Psoas muscle (tissue), 8 donors: Measurements from ENCODE around the gene TNFRSF25. TPM values are rescaled to one million over a fixed set of nuclear protein-coding genes. Genes with fewer than 3 reads are reported as not detected.

Experiments used
- ATAC-seq, 4 donors: fragments of 200-7000 bp; cut with Tn5 transposase; one replicate each; pipeline ENCODE4 v1.9.1; 2020; ENCODE audit warnings: moderate library complexity in 3 of 4, mild to moderate bottlenecking in 2 of 4
- DNase-seq, 2 donors: peaks; one replicate each; pipeline ENCODE4 v3.0.0-alpha.2; 2020
- H3K27ac ChIP-seq: fragments of 200-600 bp; one replicate; pipeline ENCODE4 v1.8.0; 2022
- H3K27me3 ChIP-seq, 3 donors: fragments of 200-600 bp in 1 of 3; one replicate each; pipeline versions ENCODE4 v1.6.1 to v1.8.0; 2013 to 2022; ENCODE audit warnings: low read length in 2 of 3, mild to moderate bottlenecking in 2 of 3, moderate library complexity in 1 of 3; ENCODE audit not compliant: insufficient read depth in 3 of 3
- H3K36me3 ChIP-seq, 2 donors: fragments of 200-600 bp in 1 of 2; one replicate each; pipeline versions ENCODE4 v1.6.1 to v1.8.0; 2013 to 2022; ENCODE audit warnings: low read depth in 1 of 2, mild to moderate bottlenecking in 1 of 2, moderate library complexity in 1 of 2; ENCODE audit not compliant: insufficient read depth in 1 of 2
- H3K4me1 ChIP-seq: fragments of 200-600 bp; one replicate; pipeline ENCODE4 v1.8.0; 2022
- H3K4me3 ChIP-seq: fragments of 200-600 bp; one replicate; pipeline ENCODE4 v1.8.0; 2022; ENCODE audit warnings: mild to moderate bottlenecking
- H3K9me3 ChIP-seq: fragments of 200-600 bp; one replicate; pipeline ENCODE4 v1.8.0; 2022
- CTCF ChIP-seq: fragments of 200-600 bp; IDR thresholded peaks from one replicate; pipeline ENCODE4 v1.8.0; 2022; ENCODE audit warnings: antibody characterized with exemption
- WGBS, 3 donors: extraction: QIAGEN DNeasy Blood & Tissue Kit; methylation state at CpG; one replicate each; pipeline versions ENCODE4 v1.1.6 to v1.1.7; 2013; 5-methylcytosine and 5-hydroxymethylcytosine counted together
- intact Hi-C, 2 donors: fragments of 100-400 bp; cut with DNase I; formaldehyde crosslinking; loops; one replicate each; pipeline versions ENCODE4 v1.11.0 to v1.14.2; 2022
- polyA plus RNA-seq, 3 donors: library from polyadenylated mRNA; stranded (reverse); fragments of 200-250 nt; gene quantifications; one replicate each; pipeline ENCODE4 v1.2.3, GENCODE V29; 2013
- total RNA-seq, 4 donors: library from RNA; stranded (reverse); fragmentation: NEBNext Ultra II Directional in 2 of 4; extraction: Animal tissue kit (Norgen Biotek cat#: 25700) in 2 of 4; gene quantifications; one replicate each; pipeline versions ENCODE4 v1.2.1 to v1.2.4, GENCODE V29; 2021 to 2023
- donor health status: healthy with polysubstance abuse.
- donor health status: DM: no; HTN: no; CAD: no; lungs with moderate emphysema.
- donor health status: Bipolar disorder and iron deficiency.
- donor health status: healthy.
- donor health status: DM: yes; HTN: yes; CAD: no.
- donor health status: DM: no; HTN: no; CAD: no.
- donor health status: DM: no; HTN: no; CAD: no.
- donor health status: DM: yes; HTN: yes; CAD: no.

Gene TNFRSF25
- total and polyA plus RNA-seq, 7 donors, result 1.5 to 2.7 (median 1.9) TPM

GRCh38 chr1:6467744-6468688, 2.0 kb upstream of the TNFRSF25 start:
- 77 to 85% (median 80%) methylated on average over 29 to 30 of the region's 30 CpGs for WGBS, 3 donors
- H3K27me3 ChIP-seq, result peaks cover 0 to 18% (median 9%) of the 10 kb centered on the region in 3 donors
- H3K27ac ChIP-seq, result no peak overlapping the region
- H3K4me3 ChIP-seq, result no peak overlapping the region
- no peak for TF ChIP-seq CTCF
- intact Hi-C loops, result no loop called here
- DNase-seq (no peak), ATAC-seq (no peak)
- H3K36me3 ChIP-seq, result peaks cover 0 to 9% of the 10 kb centered on the region in 2 donors
- no peaks in the 10 kb centered on the region for H3K4me1 ChIP-seq
- no peaks in the 10 kb centered on the region for H3K9me3 ChIP-seq

GRCh38 chr1:6467224-6467623, 1.3 kb upstream of the TNFRSF25 start:
- H3K9me3 ChIP-seq, result no peaks in the 10 kb centered on the region
- peaks cover 0 to 9% of the 10 kb centered on the region in 2 donors for H3K36me3 ChIP-seq
- H3K27me3 ChIP-seq, result peaks cover 0 to 24% (median 9%) of the 10 kb centered on the region in 3 donors
- intact Hi-C loops, result no loop called here
- no peak for TF ChIP-seq CTCF
- H3K4me1 ChIP-seq, result no peaks in the 10 kb centered on the region
- no peak for DNase-seq
- 92 to 95% (median 95%) methylated on average over 12 of the region's 12 CpGs for WGBS, 3 donors
- no peak overlapping the region for H3K4me3 ChIP-seq
- no peak overlapping the region for H3K27ac ChIP-seq
- no peak for ATAC-seq

- Histone ChIP-seq H3K4me1 (no peaks in the 10 kb centered on the region), H3K36me3 (peaks cover 0 to 4% of the 10 kb centered on the region in 2 donors), H3K27me3 (peaks cover 0 to 29% (median 6%) of the 10 kb centered on the region in 3 donors), H3K4me3 (no peak overlapping the region), H3K27ac (no peak overlapping the region), H3K9me3 (no peaks in the 10 kb centered on the region)
- WGBS, 3 donors, result 88 to 97% (median 91%) methylated on average over 5 of the region's 5 CpGs
- no peak for TF ChIP-seq CTCF
- intact Hi-C loops, result no loop called here
- DNase-seq (no peak), ATAC-seq (no peak)
Measured at GRCh38 chr1:6466751-6467150, 778 bp upstream of the TNFRSF25 start.

GRCh38 chr1:6465461-6466005, 440 bp downstream of the TNFRSF25 start:
- Histone ChIP-seq H3K4me3 (no peak overlapping the region), H3K27me3 (peaks cover 0 to 39% (median 7%) of the 10 kb centered on the region in 3 donors), H3K4me1 (no peaks in the 10 kb centered on the region), H3K27ac (no peak overlapping the region), H3K9me3 (no peaks in the 10 kb centered on the region), H3K36me3 (no peaks in the 10 kb centered on the region)
- ATAC-seq (no peak), DNase-seq (no peak)
- WGBS, 3 donors, result 66 to 67% (median 67%) methylated on average over 20 to 21 of the region's 21 CpGs
- intact Hi-C loops, result no loop called here
- TF ChIP-seq CTCF, result no peak
